ENCODE measurements around the gene RSAD1. TPM values are rescaled to one million over a fixed set of nuclear protein-coding genes. Genes with fewer than 3 reads are reported as not detected.

The RSAD1 gene
- total RNA-seq, 1 donor from 2014 or later: 9.7 TPM

DNA sequence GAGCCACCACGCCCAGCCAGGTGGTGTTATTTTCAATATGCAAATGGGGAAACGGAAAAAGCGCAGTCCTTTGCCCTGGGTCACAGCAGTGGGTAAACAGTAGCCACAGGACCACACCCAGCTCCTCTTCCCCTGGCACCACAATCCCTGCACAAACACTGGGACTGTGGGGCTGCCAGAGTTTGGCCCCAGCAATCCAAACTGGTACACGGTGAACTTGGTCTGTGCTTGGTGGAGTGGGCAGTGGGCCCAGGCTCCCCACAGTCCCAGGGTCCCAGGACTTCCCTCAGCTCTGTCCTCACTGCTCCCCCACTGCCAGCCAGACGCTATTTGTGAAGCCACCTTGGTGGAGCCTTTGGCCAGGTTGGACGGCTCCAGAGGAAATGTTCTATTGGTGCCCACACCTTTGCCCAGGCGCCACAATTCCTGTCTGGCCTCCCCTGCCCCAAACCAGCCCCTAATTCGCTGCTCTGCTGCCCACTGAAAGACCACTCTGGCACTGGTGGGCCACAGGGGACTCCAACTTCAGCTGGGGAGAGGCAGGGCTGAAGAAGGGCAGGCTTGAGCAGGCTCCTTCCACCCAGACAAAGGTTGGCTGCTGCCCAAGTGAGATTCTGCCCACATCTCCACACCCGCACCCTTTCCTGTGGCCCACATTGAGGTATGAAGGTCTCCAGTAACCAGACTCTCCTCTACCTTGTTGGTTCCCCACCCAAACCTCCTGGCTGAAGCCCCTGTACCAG is 12.1 kb upstream of the RSAD1 start:
- no peak overlapping the region for H3K4me3 ChIP-seq
- no peak for DNase-seq (ENCODE audit: low spot score)
- no peak overlapping the region for H3K4me3 Mint-ChIP-seq
- no peak for TF ChIP-seq EZH2phosphoT487 (IDR thresholded peaks at IDR 0.05)
- TF ChIP-seq EZH2 (IDR thresholded peaks at IDR 0.05): no peak
- TF ChIP-seq, protein P1, sequence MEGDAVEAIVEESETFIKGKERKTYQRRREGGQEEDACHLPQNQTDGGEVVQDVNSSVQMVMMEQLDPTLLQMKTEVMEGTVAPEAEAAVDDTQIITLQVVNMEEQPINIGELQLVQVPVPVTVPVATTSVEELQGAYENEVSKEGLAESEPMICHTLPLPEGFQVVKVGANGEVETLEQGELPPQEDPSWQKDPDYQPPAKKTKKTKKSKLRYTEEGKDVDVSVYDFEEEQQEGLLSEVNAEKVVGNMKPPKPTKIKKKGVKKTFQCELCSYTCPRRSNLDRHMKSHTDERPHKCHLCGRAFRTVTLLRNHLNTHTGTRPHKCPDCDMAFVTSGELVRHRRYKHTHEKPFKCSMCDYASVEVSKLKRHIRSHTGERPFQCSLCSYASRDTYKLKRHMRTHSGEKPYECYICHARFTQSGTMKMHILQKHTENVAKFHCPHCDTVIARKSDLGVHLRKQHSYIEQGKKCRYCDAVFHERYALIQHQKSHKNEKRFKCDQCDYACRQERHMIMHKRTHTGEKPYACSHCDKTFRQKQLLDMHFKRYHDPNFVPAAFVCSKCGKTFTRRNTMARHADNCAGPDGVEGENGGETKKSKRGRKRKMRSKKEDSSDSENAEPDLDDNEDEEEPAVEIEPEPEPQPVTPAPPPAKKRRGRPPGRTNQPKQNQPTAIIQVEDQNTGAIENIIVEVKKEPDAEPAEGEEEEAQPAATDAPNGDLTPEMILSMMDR (IDR thresholded peaks at IDR 0.05): no peak
- no peaks in the 10 kb centered on the region for H3K36me3 ChIP-seq
- H3K27me3 Mint-ChIP-seq (ENCODE audit: insufficient read depth, low read depth): peaks cover 39% of the 10 kb centered on the region
- H3K4me1 ChIP-seq: peaks cover 10% of the 10 kb centered on the region
- no peak overlapping the region for H3K4me2 ChIP-seq
- no peaks in the 10 kb centered on the region for H3K79me2 ChIP-seq (ENCODE audit: low read depth)
- H3K9me3 ChIP-seq (ENCODE audit: low read depth): no peaks in the 10 kb centered on the region
- H3K27ac Mint-ChIP-seq: no peak overlapping the region
- H2AFZ ChIP-seq (replicated peaks): no peak overlapping the region
- peaks cover 5% of the 10 kb centered on the region for H4K20me1 ChIP-seq (ENCODE audit: low read depth)
- H3F3A ChIP-seq (ENCODE audit: low read depth): no peaks in the 10 kb centered on the region
- peaks cover 10% of the 10 kb centered on the region for H3K4me1 Mint-ChIP-seq
- H3K36me3 Mint-ChIP-seq: no peaks in the 10 kb centered on the region
- H3K27me3 ChIP-seq: peaks cover 52% of the 10 kb centered on the region
- no peak overlapping the region for H3K27ac ChIP-seq
- H3K9me3 Mint-ChIP-seq: no peaks in the 10 kb centered on the region
- no peak overlapping the region for H3K9ac ChIP-seq

DNA sequence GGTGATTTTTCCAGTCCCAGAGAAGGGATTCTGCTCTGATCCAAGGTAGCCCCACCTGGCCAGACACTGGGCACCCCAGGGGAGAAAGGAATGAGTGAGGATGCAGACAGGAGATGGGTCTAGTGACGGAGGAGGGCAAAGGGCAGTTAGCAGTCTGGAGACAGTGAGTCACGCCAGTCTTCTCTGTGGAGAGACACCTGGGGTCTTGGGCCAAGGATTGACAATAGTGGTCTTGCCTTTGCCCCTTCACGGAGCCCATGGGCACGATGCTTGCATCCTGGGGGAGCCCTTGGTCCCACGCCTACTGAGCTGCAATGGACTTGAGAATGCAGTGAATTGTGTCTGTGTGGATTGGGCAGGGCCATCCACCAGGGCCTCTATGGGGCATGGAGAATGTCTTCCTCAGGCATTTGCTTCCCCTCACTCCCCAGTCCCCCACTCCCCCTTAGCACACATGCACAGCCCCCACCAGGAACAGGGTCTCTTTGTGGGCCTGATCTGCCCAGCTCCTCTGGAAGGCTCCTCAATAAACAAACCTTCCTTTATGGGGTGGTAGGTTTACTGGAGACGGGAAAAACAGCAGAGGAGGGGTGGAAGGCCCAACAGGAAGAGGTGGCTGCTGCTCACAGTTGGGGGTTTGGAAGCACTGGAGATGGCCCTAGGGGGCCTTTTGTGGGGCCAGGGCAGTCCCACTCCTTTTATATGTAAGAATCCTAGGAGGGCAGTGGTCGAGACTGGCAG is 11.4 kb upstream of the RSAD1 start:
- Histone ChIP-seq H3K27me3 (peaks cover 57% of the 10 kb centered on the region), H3K79me2 (ENCODE audit: low read depth) (no peaks in the 10 kb centered on the region), H4K20me1 (ENCODE audit: low read depth) (peaks cover 5% of the 10 kb centered on the region), H3K27ac (no peak overlapping the region), H3K4me1 (peaks cover 10% of the 10 kb centered on the region), H3K4me3 (no peak overlapping the region), H3F3A (ENCODE audit: low read depth) (no peaks in the 10 kb centered on the region), H3K9ac (no peak overlapping the region), H3K4me2 (no peak overlapping the region), H3K36me3 (no peaks in the 10 kb centered on the region), H2AFZ (replicated peaks) (no peak overlapping the region), H3K9me3 (ENCODE audit: low read depth) (no peaks in the 10 kb centered on the region)
- peaks cover 15% of the 10 kb centered on the region for H3K4me1 Mint-ChIP-seq
- DNase-seq (ENCODE audit: low spot score): no peak
- H3K27ac Mint-ChIP-seq: no peak overlapping the region
- peaks cover 44% of the 10 kb centered on the region for H3K27me3 Mint-ChIP-seq (ENCODE audit: insufficient read depth, low read depth)
- no peaks in the 10 kb centered on the region for H3K36me3 Mint-ChIP-seq
- TF ChIP-seq EZH2 (IDR thresholded peaks at IDR 0.05) (no peak), EZH2phosphoT487 (IDR thresholded peaks at IDR 0.05) (no peak)
- TF ChIP-seq, protein P1 (IDR thresholded peaks at IDR 0.05): no peak
- H3K9me3 Mint-ChIP-seq: no peaks in the 10 kb centered on the region
- no peak overlapping the region for H3K4me3 Mint-ChIP-seq

DNA sequence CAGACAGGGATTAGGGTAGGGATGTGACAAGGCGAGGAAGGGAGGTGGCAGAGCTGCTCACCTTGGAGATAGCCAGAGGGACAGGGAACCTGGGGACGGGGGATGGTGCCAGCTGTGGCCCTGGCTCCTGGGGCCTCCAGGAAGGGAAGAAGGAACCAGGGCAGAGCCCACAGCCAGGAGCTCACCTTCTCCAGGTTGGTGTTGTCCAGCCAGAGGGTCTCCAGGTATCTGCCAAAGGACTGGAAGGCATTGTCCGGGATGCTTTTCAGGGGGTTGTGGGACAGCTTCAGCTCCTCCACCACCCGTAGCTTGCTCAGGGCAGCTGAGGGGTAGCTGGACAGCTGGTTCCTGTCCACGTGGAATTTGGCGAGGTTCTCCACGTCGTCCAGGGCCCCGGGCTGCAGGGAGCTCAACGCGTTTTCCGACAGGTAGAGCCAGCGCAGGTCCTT is 10.8 kb upstream of the RSAD1 start:
- Histone ChIP-seq H3K27ac (no peak overlapping the region), H3F3A (ENCODE audit: low read depth) (no peaks in the 10 kb centered on the region), H3K4me3 (no peak overlapping the region), H3K4me2 (no peak overlapping the region), H3K36me3 (no peaks in the 10 kb centered on the region), H3K79me2 (ENCODE audit: low read depth) (no peaks in the 10 kb centered on the region), H4K20me1 (ENCODE audit: low read depth) (peaks cover 5% of the 10 kb centered on the region), H3K9ac (no peak overlapping the region), H3K9me3 (ENCODE audit: low read depth) (no peaks in the 10 kb centered on the region), H3K4me1 (peaks cover 10% of the 10 kb centered on the region), H3K27me3 (peaks cover 57% of the 10 kb centered on the region), H2AFZ (replicated peaks) (no peak overlapping the region)
- Mint-ChIP-seq H3K27me3 (ENCODE audit: insufficient read depth, low read depth) (peaks cover 44% of the 10 kb centered on the region), H3K4me1 (peaks cover 15% of the 10 kb centered on the region), H3K9me3 (no peaks in the 10 kb centered on the region), H3K27ac (no peak overlapping the region), H3K36me3 (no peaks in the 10 kb centered on the region), H3K4me3 (peak overlapping the region; percentile 69)
- TF ChIP-seq EZH2 (IDR thresholded peaks at IDR 0.05) (no peak), EZH2phosphoT487 (IDR thresholded peaks at IDR 0.05) (no peak)
- TF ChIP-seq, protein P1 (IDR thresholded peaks at IDR 0.05): no peak
- no peak for DNase-seq (ENCODE audit: low spot score)

Measured in neural progenitor cell (in vitro differentiated cells).